NCI-H2029 (cell line): ENCODE measurements around the gene DCDC2C.
"Not testable (repeated sequence)": the region's sequence is repeated elsewhere in the genome, so short reads cannot be mapped to it uniquely, and the experiment has no call there.

Experiments used
- DNase-seq: peaks from one replicate; lab custom pipeline; 2025; lab: John Stamatoyannopoulos, UW

The DCDC2C gene, protein sequence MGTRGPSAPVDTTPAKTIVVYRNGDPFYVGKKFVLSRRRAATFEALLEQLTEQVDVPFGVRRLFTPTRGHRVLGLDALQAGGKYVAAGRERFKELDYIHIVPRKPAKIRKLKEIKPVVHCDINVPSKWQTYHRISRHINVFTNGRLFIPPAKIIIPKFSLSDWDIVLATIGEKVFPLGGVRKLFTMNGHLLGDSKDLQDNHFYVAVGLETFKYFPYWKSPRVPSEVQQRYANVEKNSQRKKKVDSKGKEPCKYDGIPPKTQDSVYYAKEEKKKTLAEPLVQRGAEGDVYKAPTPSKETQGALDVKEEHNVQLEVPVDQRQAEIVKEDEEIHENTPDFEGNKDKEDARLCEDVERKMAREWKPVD

GRCh38 chr2:3703236-3703756 is at the start of gene DCDC2C:
TSS of gene DCDC2C (plus strand) at chr2:3703575. CDS start at chr2:3703752, 177 bp downstream.
- DNase-seq = no peak

GRCh38 chr2:3654011-3654410 is 49.4 kb upstream of the DCDC2C start:
- DNase-seq = peak; percentile 37

- DNase-seq = no peak
Observed at GRCh38 chr2:3654531-3655225, 48.7 kb upstream of the DCDC2C start.

DNA sequence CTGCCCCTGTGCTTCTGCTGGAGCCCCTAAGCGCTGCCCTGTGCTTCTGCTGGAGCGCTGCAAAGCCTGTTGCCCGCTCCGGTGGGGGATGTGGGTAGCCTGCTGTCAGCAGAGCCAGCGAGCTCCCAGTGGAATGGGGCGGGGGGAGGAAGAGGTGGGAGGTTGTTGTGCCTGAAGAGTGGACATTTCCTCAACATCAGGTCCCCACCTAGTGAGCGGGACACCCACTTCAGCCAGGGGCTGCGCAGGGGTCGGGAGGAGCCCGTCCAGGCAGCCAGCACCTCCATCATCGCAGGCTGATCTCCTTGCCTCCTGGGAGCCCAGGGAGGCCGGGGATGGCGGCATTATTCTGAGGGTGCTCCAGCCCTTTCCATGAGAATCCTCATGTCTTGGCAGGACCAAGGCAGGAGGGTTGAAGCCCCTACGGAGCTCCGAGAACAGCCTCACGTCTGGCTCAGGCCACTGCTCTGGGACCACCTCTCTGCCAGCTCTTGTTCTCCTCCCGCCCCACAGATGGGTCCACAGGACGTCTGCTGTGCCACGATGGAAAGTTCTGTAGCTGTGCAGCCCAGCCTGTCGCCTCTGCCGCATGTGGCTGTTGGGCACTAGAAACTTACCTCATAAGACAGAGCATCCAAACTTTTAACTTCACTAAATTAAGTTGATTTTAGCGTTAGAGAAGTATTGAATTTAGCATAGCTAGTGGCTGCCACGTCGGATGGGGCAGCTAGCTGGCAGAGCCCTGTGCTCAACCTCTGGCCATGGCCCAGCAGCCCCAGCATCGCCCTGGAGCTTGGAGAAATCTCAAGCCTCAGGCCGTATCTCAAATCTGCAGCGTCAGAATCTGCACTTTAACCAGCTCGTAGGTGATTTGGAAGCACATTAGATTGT is 47.3 kb upstream of the DCDC2C start:
- DNase-seq = no peak

DNA sequence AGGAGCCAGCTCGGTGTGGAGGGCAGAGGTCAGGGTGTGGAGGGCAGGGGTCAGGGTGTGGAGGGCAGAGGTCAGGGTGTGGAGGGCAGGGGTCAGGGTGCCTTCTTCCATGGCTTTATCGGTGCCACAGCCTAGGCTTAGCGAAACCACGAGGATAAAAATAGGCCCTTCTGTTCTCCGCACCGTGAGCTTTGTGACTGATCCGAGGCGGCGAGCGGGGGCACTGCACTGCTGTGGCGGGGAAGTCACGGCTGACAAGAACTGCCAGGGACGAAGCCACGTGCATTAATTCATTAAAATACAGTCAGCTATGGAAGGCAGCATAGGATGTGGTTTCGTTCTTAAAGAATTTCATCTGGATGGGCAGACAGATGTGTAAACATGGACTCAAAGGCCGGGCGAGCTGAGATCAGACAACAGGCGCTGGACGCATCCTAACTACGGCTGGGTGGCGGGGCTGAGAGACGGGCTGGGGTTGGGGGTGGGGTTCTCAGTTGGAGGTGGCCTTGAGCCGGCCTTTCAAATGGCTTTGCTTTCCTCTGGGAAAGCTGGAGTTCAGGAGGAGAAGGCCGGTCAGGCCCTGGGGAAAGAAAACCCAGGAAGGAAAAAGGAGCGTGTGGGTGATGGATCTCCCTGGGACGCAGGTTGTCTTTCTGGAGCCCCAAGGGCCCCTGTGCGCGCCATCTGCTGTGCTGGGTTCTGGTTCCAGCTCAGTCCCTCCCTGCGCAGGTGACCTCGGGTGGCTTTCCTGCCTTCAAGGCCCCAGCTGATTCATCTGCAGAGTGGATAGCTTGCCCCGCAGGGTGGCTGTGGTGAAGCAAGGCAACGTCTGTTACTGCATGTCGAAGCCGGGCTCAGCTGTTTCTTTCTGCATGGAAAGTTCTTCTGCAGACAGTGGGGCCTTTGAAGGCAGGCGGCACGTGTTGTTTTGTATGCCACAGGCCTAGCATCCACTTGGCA is 46.3 kb upstream of the DCDC2C start:
- no peak for DNase-seq

DNA sequence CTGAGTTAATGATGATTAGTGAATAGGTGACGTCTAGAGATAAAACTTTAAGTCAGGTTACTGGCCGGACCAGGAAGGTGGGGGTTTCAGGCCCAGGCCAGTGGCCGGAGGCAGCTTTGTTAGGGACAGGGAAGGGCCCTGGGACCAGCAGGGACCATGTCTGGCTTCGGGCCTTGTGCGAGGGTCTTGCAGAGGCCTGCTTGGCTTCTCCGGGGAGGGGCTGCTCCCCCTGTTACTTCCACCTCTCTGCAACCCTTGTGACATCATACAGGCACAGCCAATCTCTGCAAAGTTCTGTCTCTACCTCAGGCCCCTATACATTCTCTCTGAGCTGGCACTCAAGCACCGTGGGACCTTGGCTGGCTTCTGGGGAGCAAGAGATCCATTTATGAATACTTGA is 45.5 kb upstream of the DCDC2C start, which contains the start of gene ALLC:
Gene ALLC, plus strand, starts transcription at position 320 of the 400 bp plus-strand sequence. CDS start 12,958 bp downstream, outside the sequence.
- DNase-seq = no peak

GRCh38 chr2:3659447-3660432 is 43.6 kb upstream of the DCDC2C start:
- no peak for DNase-seq

- DNase-seq = not testable (repeated sequence)
Observed at GRCh38 chr2:3660640-3661039, 42.7 kb upstream of the DCDC2C start.

GRCh38 chr2:3661149-3661660 is 42.2 kb upstream of the DCDC2C start:
- DNase-seq = no peak

DNA sequence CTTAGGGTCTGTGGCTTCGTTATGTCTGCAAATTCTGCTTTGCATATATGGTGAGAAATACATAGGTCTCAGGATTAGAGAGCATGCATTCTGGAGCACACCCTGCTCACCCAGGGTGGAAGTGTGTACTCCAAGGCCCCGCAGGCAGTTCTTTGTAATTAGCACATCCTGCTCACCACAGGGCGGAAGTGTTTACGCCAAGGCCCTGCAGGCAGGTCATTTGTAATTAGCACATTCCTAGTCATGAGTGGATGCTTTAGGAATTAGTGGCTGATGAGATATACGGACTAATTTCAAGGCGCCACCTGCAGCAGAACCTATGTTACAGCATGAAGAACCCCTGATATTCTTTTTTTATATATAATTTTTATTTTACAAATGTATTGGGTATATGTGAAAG is 41.1 kb upstream of the DCDC2C start:
- no peak for DNase-seq

DNA sequence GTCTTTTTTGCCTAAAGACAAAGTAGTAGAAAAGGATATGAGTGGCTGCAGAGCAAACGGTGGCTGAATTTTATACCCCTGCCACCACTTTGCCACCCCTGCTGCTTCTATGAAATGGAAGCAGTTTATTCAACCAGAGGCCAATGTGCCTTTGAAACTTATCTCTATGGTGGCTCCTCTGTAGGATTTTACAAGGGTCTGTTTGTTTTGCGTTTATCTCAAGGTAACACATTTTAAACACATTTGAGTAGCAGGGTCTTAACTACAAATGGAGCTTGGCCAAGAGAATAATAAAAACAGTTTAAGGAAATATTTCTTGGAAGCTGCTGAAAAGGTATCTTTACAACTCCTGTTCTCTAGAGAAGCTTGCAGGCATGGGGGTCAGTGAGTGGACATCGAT is 39.3 kb upstream of the DCDC2C start:
- no peak for DNase-seq

- no peak for DNase-seq
Observed at GRCh38 chr2:3664925-3665324, 38.5 kb upstream of the DCDC2C start.

DNA sequence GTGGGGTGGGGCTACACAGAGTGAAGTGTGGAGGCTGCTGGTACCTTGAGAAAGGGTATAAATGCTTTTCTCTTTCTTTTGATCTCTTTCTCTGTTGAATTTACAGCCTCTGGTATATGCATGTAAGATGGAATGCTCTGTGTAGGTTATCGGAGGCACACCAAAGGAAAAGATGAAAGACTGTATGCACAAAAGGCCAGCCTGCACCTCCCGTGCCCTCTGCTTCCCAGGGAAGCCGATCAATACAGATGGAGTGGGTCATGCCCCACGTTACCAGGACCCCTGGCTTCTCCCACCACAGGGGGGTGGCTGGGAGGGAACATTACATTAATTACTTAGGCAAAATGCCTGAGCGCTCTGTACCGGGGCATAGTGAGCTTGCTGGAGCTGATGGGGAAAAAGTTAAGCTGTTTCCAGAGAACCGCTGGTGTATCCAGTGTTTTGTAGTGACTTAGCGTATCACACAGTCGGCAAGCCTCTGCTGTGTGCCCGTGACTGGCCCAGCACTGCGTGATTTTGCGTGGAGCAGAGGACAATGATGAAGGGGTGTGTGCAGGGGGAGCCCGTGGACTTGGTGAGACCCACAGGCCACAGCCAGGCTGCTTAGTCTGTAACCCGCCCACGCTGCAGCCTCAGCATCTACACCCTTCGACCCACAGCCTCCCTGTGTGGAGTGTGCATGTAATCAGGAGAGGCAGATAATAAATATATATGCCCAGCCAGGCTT is 37.3 kb upstream of the DCDC2C start:
- DNase-seq = no peak

DNA sequence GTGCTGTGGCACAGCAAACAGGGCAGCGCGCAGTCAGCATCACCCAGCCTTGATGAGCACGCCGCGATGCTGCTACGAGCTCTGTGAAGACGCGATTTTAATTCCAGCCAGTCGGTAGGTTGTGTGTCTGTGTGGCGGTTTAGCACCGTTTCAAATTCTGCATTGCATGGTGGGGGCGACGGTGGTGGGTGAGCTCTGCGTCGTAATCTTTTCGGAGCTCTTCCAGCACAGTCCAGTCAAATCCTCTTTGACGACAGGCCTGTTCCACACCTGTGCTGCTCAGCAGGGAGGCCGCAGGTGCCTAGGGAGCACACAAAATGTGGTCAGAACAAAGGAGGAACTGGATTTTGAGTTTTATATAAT is 36.8 kb upstream of the DCDC2C start:
- DNase-seq = no peak

- peak; percentile 43 for DNase-seq
Observed at GRCh38 chr2:3667151-3667631, 36.2 kb upstream of the DCDC2C start.

GRCh38 chr2:3669656-3670055 is 33.7 kb upstream of the DCDC2C start:
- no peak for DNase-seq

DNA sequence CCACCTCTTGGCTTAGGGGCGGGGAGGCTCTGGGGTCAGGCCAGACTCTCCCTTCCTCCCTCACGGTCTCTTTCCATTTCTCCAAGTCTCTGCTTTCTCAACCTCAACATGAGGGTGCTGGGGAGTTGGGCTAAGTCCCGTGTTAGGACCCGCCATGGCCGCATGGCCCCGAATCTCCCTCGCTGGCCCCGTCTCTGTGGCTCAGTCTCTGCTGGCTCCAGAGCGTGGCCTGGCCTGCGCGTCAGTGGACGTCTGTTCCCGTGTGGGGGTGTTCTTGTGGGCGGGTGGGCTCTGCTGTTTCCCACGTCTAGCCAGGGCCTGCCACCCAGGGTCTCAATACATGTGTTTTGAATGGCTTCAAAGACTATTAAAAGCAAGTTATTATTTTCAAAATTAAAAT is 33.0 kb upstream of the DCDC2C start:
- no peak for DNase-seq

DNA sequence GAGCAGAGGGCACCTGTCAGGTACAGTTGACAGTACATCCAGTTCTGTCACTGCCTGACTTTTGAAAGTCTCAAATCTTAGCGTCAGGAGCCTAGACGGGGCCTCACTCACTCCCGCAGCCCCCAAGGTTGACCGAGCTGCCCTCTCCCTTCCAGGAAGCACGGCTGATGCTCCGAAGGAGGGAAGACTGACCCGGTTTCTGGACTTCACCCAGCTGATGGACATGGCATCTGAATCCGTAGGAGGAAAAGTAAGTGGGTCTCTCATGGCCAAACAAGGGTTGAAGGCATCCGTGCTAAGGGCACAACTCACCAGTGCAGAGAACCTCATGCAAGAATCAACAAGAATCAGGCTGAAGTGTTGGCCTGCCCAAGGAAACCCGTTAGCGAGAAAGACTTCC is 32.4 kb upstream of the DCDC2C start:
- DNase-seq = no peak
